ENCODE measurements around the gene ZNF124.
"Not testable (repeated sequence)": the region's sequence is repeated elsewhere in the genome, so short reads cannot be mapped to it uniquely, and the experiment has no call there.

The ZNF124 gene

GRCh38 chr1:247145279-247145678, 26.5 kb downstream of the ZNF124 start:
- H3K9me3 ChIP-seq (ENCODE audit: control insufficient read depth in 5 of 5, low read length in 5 of 5), result peaks cover 20 to 80% (median 62%) of the 10 kb centered on the region in 5 donors

GRCh38 chr1:247139557-247139956, 32.3 kb downstream of the ZNF124 start:
- H3K9me3 ChIP-seq (ENCODE audit: control insufficient read depth in 5 of 5, low read length in 5 of 5), result peaks cover 15 to 84% (median 74%) of the 10 kb centered on the region in 5 donors
- H3K27me3 ChIP-seq (ENCODE audit: control insufficient read depth in 5 of 5, insufficient read depth in 4 of 5, low read length in 5 of 5); H3K36me3 ChIP-seq (ENCODE audit: control insufficient read depth in 5 of 5, insufficient read depth in 5 of 5, low read length in 5 of 5); H3K27ac ChIP-seq (ENCODE audit: low read depth, low read length); H3K9ac ChIP-seq (ENCODE audit: low read length in 5 of 5); H3K4me1 ChIP-seq (ENCODE audit: control insufficient read depth in 5 of 5, insufficient read depth in 5 of 5, low read length in 5 of 5): not testable (repeated sequence)
- peak overlapping the region in 1 of 5 donors; percentile 7 for H3K4me3 ChIP-seq (ENCODE audit: low read depth in 1 of 5, low read length in 5 of 5)

More at GRCh38 chr1:247145279-247145678, 26.5 kb downstream of the ZNF124 start:
- Histone ChIP-seq H3K27me3 (ENCODE audit: control insufficient read depth in 5 of 5, insufficient read depth in 4 of 5, low read length in 5 of 5) (no peaks in the 10 kb centered on the region), H3K4me3 (ENCODE audit: low read depth in 1 of 5, low read length in 5 of 5) (no peak overlapping the region), H3K9ac (ENCODE audit: low read length in 5 of 5) (no peak overlapping the region), H3K27ac (ENCODE audit: low read depth, low read length) (no peak overlapping the region), H3K36me3 (ENCODE audit: control insufficient read depth in 5 of 5, insufficient read depth in 5 of 5, low read length in 5 of 5) (peaks cover 0 to 15% (median 9%) of the 10 kb centered on the region in 5 donors), H3K4me1 (ENCODE audit: control insufficient read depth in 5 of 5, insufficient read depth in 5 of 5, low read length in 5 of 5) (no peaks in the 10 kb centered on the region)

- H3K9me3 ChIP-seq (ENCODE audit: control insufficient read depth in 5 of 5, low read length in 5 of 5), result peaks cover 2 to 38% (median 30%) of the 10 kb centered on the region in 5 donors
- H3K4me1 ChIP-seq (ENCODE audit: control insufficient read depth in 5 of 5, insufficient read depth in 5 of 5, low read length in 5 of 5), result peaks cover 0 to 6% (median 0%) of the 10 kb centered on the region in 5 donors
- H3K27ac ChIP-seq (ENCODE audit: low read depth, low read length), result no peak overlapping the region
- no peaks in the 10 kb centered on the region for H3K27me3 ChIP-seq (ENCODE audit: control insufficient read depth in 5 of 5, insufficient read depth in 4 of 5, low read length in 5 of 5)
- H3K36me3 ChIP-seq (ENCODE audit: control insufficient read depth in 5 of 5, insufficient read depth in 5 of 5, low read length in 5 of 5), result peaks cover 0 to 10% (median 0%) of the 10 kb centered on the region in 5 donors
- no peak overlapping the region for H3K9ac ChIP-seq (ENCODE audit: low read length in 5 of 5)
- peak overlapping the region in 2 of 5 donors; percentile 18 to 29 for H3K4me3 ChIP-seq (ENCODE audit: low read depth in 1 of 5, low read length in 5 of 5)
Measured at GRCh38 chr1:247131236-247131635, 40.6 kb downstream of the ZNF124 start.

- H3K4me1 ChIP-seq (ENCODE audit: control insufficient read depth in 5 of 5, insufficient read depth in 5 of 5, low read length in 5 of 5); H3K27ac ChIP-seq (ENCODE audit: low read depth, low read length); H3K27me3 ChIP-seq (ENCODE audit: control insufficient read depth in 5 of 5, insufficient read depth in 4 of 5, low read length in 5 of 5): not testable (repeated sequence)
- Histone ChIP-seq H3K9me3 (ENCODE audit: control insufficient read depth in 5 of 5, low read length in 5 of 5) (peaks cover 0 to 20% (median 16%) of the 10 kb centered on the region in 5 donors), H3K9ac (ENCODE audit: low read length in 5 of 5) (peak overlapping the region in 1 of 5 donors; percentile 30), H3K36me3 (ENCODE audit: control insufficient read depth in 5 of 5, insufficient read depth in 5 of 5, low read length in 5 of 5) (peaks cover 0 to 10% (median 0%) of the 10 kb centered on the region in 5 donors), H3K4me3 (ENCODE audit: low read depth in 1 of 5, low read length in 5 of 5) (peak overlapping the region in 3 of 5 donors; percentile 14 to 30 (median 29))
Measured at GRCh38 chr1:247127519-247128282, 44.1 kb downstream of the ZNF124 start.

- H3K4me1 ChIP-seq (ENCODE audit: control insufficient read depth in 5 of 5, insufficient read depth in 5 of 5, low read length in 5 of 5); H3K36me3 ChIP-seq (ENCODE audit: control insufficient read depth in 5 of 5, insufficient read depth in 5 of 5, low read length in 5 of 5): not testable (repeated sequence)
Measured at GRCh38 chr1:247126601-247127000, 45.2 kb downstream of the ZNF124 start.

GRCh38 chr1:247126166-247126565, 45.7 kb downstream of the ZNF124 start:
- not testable (repeated sequence) for H3K36me3 ChIP-seq (ENCODE audit: control insufficient read depth in 5 of 5, insufficient read depth in 5 of 5, low read length in 5 of 5); H3K27me3 ChIP-seq (ENCODE audit: control insufficient read depth in 5 of 5, insufficient read depth in 4 of 5, low read length in 5 of 5); H3K9ac ChIP-seq (ENCODE audit: low read length in 5 of 5); H3K4me1 ChIP-seq (ENCODE audit: control insufficient read depth in 5 of 5, insufficient read depth in 5 of 5, low read length in 5 of 5); H3K4me3 ChIP-seq (ENCODE audit: low read depth in 1 of 5, low read length in 5 of 5); H3K27ac ChIP-seq (ENCODE audit: low read depth, low read length)
- peaks cover 0 to 12% (median 3%) of the 10 kb centered on the region in 5 donors for H3K9me3 ChIP-seq (ENCODE audit: control insufficient read depth in 5 of 5, low read length in 5 of 5)

More at GRCh38 chr1:247126601-247127000, 45.2 kb downstream of the ZNF124 start:
- not testable (repeated sequence) for H3K27me3 ChIP-seq (ENCODE audit: control insufficient read depth in 5 of 5, insufficient read depth in 4 of 5, low read length in 5 of 5); H3K27ac ChIP-seq (ENCODE audit: low read depth, low read length); H3K4me3 ChIP-seq (ENCODE audit: low read depth in 1 of 5, low read length in 5 of 5); H3K9ac ChIP-seq (ENCODE audit: low read length in 5 of 5)
- peaks cover 0 to 16% (median 7%) of the 10 kb centered on the region in 5 donors for H3K9me3 ChIP-seq (ENCODE audit: control insufficient read depth in 5 of 5, low read length in 5 of 5)

GRCh38 chr1:247121382-247121781, 50.4 kb downstream of the ZNF124 start:
- Histone ChIP-seq H3K9ac (ENCODE audit: low read length in 5 of 5) (no peak overlapping the region), H3K9me3 (ENCODE audit: control insufficient read depth in 5 of 5, low read length in 5 of 5) (peaks cover 0 to 7% (median 0%) of the 10 kb centered on the region in 5 donors), H3K36me3 (ENCODE audit: control insufficient read depth in 5 of 5, insufficient read depth in 5 of 5, low read length in 5 of 5) (no peaks in the 10 kb centered on the region), H3K4me3 (ENCODE audit: low read depth in 1 of 5, low read length in 5 of 5) (no peak overlapping the region), H3K4me1 (ENCODE audit: control insufficient read depth in 5 of 5, insufficient read depth in 5 of 5, low read length in 5 of 5) (no peaks in the 10 kb centered on the region), H3K27ac (ENCODE audit: low read depth, low read length) (no peak overlapping the region), H3K27me3 (ENCODE audit: control insufficient read depth in 5 of 5, insufficient read depth in 4 of 5, low read length in 5 of 5) (no peaks in the 10 kb centered on the region)

- H3K4me3 ChIP-seq (ENCODE audit: low read depth in 1 of 5, low read length in 5 of 5); H3K27ac ChIP-seq (ENCODE audit: low read depth, low read length); H3K4me1 ChIP-seq (ENCODE audit: control insufficient read depth in 5 of 5, insufficient read depth in 5 of 5, low read length in 5 of 5); H3K27me3 ChIP-seq (ENCODE audit: control insufficient read depth in 5 of 5, insufficient read depth in 4 of 5, low read length in 5 of 5); H3K36me3 ChIP-seq (ENCODE audit: control insufficient read depth in 5 of 5, insufficient read depth in 5 of 5, low read length in 5 of 5); H3K9me3 ChIP-seq (ENCODE audit: control insufficient read depth in 5 of 5, low read length in 5 of 5); H3K9ac ChIP-seq (ENCODE audit: low read length in 5 of 5): not testable (repeated sequence)
Measured at GRCh38 chr1:247120408-247120668, 51.5 kb downstream of the ZNF124 start.

- Histone ChIP-seq H3K4me1 (ENCODE audit: control insufficient read depth in 5 of 5, insufficient read depth in 5 of 5, low read length in 5 of 5) (no peaks in the 10 kb centered on the region), H3K27me3 (ENCODE audit: control insufficient read depth in 5 of 5, insufficient read depth in 4 of 5, low read length in 5 of 5) (no peaks in the 10 kb centered on the region), H3K27ac (ENCODE audit: low read depth, low read length) (no peak overlapping the region), H3K4me3 (ENCODE audit: low read depth in 1 of 5, low read length in 5 of 5) (no peak overlapping the region), H3K9ac (ENCODE audit: low read length in 5 of 5) (no peak overlapping the region), H3K36me3 (ENCODE audit: control insufficient read depth in 5 of 5, insufficient read depth in 5 of 5, low read length in 5 of 5) (no peaks in the 10 kb centered on the region), H3K9me3 (ENCODE audit: control insufficient read depth in 5 of 5, low read length in 5 of 5) (peaks cover 0 to 7% (median 0%) of the 10 kb centered on the region in 5 donors)
Measured at GRCh38 chr1:247119600-247120407, 52.0 kb downstream of the ZNF124 start.

GRCh38 chr1:247118946-247119446, 52.8 kb downstream of the ZNF124 start:
- H3K9ac ChIP-seq (ENCODE audit: low read length in 5 of 5), result no peak overlapping the region
- H3K27me3 ChIP-seq (ENCODE audit: control insufficient read depth in 5 of 5, insufficient read depth in 4 of 5, low read length in 5 of 5), result no peaks in the 10 kb centered on the region
- H3K36me3 ChIP-seq (ENCODE audit: control insufficient read depth in 5 of 5, insufficient read depth in 5 of 5, low read length in 5 of 5), result no peaks in the 10 kb centered on the region
- H3K4me1 ChIP-seq (ENCODE audit: control insufficient read depth in 5 of 5, insufficient read depth in 5 of 5, low read length in 5 of 5), result no peaks in the 10 kb centered on the region
- H3K27ac ChIP-seq (ENCODE audit: low read depth, low read length), result no peak overlapping the region
- H3K4me3 ChIP-seq (ENCODE audit: low read depth in 1 of 5, low read length in 5 of 5), result no peak overlapping the region
- peaks cover 0 to 7% (median 0%) of the 10 kb centered on the region in 5 donors for H3K9me3 ChIP-seq (ENCODE audit: control insufficient read depth in 5 of 5, low read length in 5 of 5)

All from subcutaneous abdominal adipose tissue (tissue), 5 donors.